IPS-15b (cell line): ENCODE results near the gene VEZF1.
A peak's percentile ranks its signal among the peaks of the same experiment; 100 is the strongest.

Experiments
- H3K27me3 ChIP-seq: one replicate; pipeline ENCODE4 v1.6.1; 2013; ENCODE audit warnings: low read length; ENCODE audit not compliant: control insufficient read depth, insufficient read depth
- H3K36me3 ChIP-seq: one replicate; pipeline ENCODE4 v1.6.1; 2013; ENCODE audit warnings: low read length; ENCODE audit not compliant: control insufficient read depth, insufficient read depth
- H3K4me1 ChIP-seq: one replicate; pipeline ENCODE4 v1.6.1; 2013; ENCODE audit warnings: mild to moderate bottlenecking, low read length; ENCODE audit not compliant: control insufficient read depth, insufficient read depth
- H3K4me3 ChIP-seq: one replicate; pipeline ENCODE4 v1.5.1; 2013; ENCODE audit warnings: low read depth, low read length
- H3K9ac ChIP-seq: one replicate; pipeline ENCODE4 v1.6.1; 2013; ENCODE audit warnings: low read depth, mild to moderate bottlenecking, low read length
- H3K9me3 ChIP-seq: one replicate; pipeline ENCODE4 v1.6.1; 2013; ENCODE audit warnings: mild to moderate bottlenecking, low read length; ENCODE audit not compliant: control insufficient read depth, insufficient read depth

The VEZF1 gene

DNA sequence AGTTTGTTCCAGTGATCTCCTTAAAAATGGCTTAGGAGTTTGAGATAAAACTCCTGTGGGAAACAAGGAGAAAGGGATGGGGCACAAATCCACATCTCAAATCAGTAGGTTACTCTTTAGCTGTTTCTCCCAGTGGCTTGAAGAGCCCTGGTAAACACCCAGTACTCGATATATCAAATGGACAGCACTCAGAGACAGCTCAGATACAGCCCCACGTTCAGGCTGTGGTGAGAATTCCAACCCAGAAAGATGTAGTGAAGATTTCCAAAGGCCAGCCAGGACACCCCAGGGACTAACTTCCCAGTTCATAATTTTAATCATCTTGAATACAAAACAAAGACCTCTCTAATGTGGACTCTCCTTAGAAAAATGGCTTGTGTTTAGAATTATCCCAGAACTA lies 6.4 kb upstream of the VEZF1 start:
- Histone ChIP-seq H3K9ac (no peak overlapping the region), H3K9me3 (no peaks in the 10 kb centered on the region), H3K4me3 (no peak overlapping the region), H3K4me1 (peaks cover 10% of the 10 kb centered on the region), H3K27me3 (no peaks in the 10 kb centered on the region), H3K36me3 (no peaks in the 10 kb centered on the region)

DNA sequence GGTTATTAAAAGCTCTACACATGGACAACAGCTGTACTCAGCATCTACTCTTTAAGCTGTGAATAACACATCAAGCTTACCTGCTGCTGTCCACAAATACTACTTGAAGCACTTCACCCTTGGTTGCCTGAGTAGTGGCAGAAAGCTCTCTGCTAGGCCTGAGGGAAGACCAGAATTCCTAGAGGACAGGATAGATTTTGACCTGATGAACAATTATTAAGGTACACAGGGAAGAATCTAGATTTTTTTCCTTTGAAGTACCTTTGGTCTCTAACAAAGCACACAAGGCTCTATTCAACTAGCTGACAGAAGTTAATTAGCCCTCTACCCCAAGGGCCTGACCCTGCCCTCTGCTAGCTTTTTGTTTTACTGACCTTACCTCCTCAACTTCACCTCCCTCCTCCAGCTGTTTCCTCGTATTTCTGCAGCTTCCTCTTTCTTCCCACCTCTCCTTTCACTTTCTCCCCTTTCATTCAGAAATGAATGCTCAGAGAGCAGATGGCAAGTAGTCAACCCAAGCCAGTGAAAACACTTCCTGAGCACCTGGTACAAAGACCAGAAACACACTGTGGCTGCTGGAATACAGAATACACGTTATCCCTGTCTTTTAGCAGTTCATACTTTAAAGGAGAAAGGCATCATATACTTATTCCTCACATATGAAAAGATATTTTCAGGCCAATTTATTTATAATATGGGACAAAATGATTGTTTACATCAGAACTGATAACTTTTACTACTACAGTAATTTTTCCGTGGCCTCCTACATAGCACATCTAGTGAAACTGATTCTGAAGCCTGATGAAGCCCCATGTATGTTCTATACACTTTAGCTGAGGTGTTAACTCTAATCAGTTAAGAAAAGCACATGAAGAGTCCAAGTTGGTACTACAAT lies 5.7 kb upstream of the VEZF1 start:
- Histone ChIP-seq H3K9ac (no peak overlapping the region), H3K4me3 (no peak overlapping the region), H3K36me3 (no peaks in the 10 kb centered on the region), H3K27me3 (no peaks in the 10 kb centered on the region), H3K4me1 (peaks cover 10% of the 10 kb centered on the region), H3K9me3 (no peaks in the 10 kb centered on the region)

DNA sequence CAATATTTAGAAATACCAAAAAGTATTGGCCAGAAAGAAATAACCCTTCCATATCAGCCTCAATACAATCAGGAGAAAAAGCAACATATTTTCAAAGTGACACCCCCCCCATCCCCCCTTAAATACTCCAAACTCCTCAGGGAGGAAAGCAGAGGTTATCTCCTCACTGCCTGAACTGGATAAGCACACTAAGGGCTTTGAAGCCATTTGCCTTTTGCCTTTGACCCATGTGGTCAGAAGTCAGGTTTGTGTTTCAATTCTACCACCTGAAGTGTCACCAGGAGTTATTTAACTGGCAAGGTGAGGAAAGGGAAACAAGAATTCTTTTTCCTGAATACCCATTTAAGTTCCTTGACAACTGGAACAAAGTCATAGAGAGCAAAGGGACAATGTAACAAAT lies 3.5 kb upstream of the VEZF1 start:
- Histone ChIP-seq H3K27me3 (no peaks in the 10 kb centered on the region), H3K36me3 (no peaks in the 10 kb centered on the region), H3K4me3 (no peak overlapping the region), H3K4me1 (peaks cover 10% of the 10 kb centered on the region), H3K9me3 (no peaks in the 10 kb centered on the region), H3K9ac (no peak overlapping the region)

DNA sequence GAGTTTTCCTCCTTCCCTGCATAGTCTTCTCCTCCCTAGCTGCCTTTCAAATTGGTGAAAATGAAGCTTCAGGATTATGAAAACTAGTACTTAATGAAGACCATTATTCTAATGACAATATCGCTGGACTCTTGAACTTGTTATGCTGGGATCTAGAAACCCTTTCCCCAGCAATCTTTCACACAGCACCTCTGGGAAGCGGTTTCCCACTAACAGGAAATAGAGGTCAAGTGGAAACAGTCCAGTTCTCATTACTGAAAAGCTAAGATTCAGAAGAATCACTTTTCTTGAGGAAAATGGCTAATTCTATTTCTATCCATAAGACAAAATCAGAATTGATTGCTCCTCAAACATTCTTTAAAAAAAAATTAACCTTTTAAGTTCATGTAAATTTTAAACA lies 2.0 kb upstream of the VEZF1 start:
- no peaks in the 10 kb centered on the region for H3K27me3 ChIP-seq
- no peak overlapping the region for H3K4me3 ChIP-seq
- no peaks in the 10 kb centered on the region for H3K36me3 ChIP-seq
- no peaks in the 10 kb centered on the region for H3K9me3 ChIP-seq
- no peak overlapping the region for H3K9ac ChIP-seq
- peaks cover 10% of the 10 kb centered on the region for H3K4me1 ChIP-seq

DNA sequence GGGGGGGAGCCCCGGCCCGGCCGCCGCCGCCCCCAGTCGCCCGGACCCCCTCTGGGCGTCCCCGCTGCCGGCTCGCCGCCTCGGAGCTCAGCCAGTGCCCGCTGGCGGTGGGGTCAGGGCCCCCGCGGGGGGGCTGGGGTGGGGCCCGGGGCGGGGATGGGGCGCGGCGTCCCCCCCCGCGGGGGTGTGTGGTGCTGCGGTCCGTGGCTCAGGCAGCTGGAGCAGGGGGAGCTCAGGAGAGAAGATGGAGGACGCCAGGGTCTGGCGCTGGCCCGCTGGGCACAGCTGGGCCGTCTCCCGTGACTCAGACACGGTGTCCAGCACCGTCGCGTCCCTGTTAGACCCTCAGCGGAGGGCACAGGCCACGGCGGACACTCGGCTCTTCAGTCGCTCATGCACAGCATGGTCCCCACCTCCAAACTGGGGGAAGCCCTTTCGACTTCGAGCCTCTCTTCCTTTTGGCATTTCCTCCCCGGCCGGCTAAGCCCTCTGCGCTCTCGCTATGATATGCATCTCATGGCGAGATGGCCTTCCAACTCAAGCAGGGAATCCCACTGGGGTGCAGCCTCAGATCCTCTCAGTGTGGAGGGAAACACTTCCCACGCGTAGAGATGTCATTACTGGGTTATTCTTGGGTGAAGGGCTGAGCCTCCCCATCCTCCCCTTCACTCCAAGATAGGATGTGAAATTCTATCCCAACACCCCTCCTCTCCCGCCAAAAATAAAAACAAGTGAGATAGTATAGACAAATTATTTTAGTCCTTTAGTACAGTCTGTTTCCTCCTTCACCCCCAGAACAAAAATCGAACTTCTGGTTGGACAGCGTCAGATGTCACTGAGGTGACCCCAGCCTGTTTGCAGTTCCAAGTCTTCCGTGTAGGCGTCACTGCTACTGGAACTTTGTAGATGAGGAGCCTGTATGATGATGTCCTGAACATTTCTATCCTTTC lies 522 bp upstream of the VEZF1 start:
- H3K4me3 ChIP-seq = peak overlapping the region; percentile 86
- H3K36me3 ChIP-seq = no peaks in the 10 kb centered on the region
- H3K9ac ChIP-seq = no peak overlapping the region
- no peaks in the 10 kb centered on the region for H3K9me3 ChIP-seq
- no peaks in the 10 kb centered on the region for H3K4me1 ChIP-seq
- H3K27me3 ChIP-seq = no peaks in the 10 kb centered on the region

DNA sequence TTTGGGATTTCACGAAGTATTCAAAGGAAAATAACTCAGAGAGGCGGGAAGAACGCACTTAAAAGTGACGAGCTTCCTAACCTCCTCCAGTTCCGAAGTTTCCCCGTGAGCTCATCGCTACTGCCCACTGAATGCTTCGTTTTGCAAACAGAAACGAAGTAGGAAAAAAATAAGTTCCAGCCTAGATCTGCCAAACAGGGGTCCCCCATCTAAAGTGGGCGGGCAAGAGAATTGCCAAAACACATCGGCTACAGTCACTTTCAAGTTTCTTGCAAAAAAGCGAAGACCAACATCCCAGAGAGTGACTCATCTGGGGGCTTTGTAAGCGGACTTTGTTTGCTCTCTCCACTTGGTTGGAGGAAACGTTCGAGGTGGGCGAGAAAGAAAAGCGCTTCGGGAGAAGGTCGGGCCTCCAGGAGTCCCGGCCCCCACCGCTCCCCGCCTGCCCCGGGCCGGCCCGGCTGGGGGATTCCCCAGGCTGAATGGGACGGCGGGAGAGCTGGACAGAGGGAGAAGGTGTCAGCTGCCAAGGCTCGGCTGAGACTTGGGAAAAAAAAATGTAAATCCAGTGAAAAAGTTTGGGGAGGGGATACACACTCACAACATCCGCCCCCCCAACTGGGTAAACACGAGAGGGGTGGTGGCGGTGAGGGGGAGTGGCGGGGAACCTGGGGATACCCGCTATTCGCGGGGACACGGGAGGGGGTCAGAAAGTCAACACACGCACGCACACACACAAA lies 1.0 kb downstream of the VEZF1 start:
- peak overlapping the region; percentile 17 for H3K9ac ChIP-seq
- no peaks in the 10 kb centered on the region for H3K9me3 ChIP-seq
- H3K27me3 ChIP-seq = no peaks in the 10 kb centered on the region
- peak overlapping the region; percentile 48 for H3K4me3 ChIP-seq
- no peaks in the 10 kb centered on the region for H3K4me1 ChIP-seq
- H3K36me3 ChIP-seq = no peaks in the 10 kb centered on the region

DNA sequence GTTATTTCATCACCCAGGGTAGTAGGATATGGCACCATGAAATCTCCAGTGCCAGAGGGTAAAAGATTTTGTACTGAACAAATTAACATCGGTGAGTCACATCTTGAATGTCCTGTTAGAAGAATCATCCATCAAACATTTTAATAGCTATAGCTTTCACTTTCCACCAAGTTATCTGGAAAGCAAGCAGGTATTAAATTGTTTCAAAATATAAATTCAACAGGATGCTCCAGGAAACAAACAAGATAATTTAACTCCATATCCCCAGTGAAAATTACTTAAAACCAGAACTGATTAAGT lies 2.4 kb downstream of the VEZF1 start:
- no peaks in the 10 kb centered on the region for H3K9me3 ChIP-seq
- H3K4me1 ChIP-seq = no peaks in the 10 kb centered on the region
- no peaks in the 10 kb centered on the region for H3K27me3 ChIP-seq
- H3K9ac ChIP-seq = no peak overlapping the region
- no peak overlapping the region for H3K4me3 ChIP-seq
- no peaks in the 10 kb centered on the region for H3K36me3 ChIP-seq

DNA sequence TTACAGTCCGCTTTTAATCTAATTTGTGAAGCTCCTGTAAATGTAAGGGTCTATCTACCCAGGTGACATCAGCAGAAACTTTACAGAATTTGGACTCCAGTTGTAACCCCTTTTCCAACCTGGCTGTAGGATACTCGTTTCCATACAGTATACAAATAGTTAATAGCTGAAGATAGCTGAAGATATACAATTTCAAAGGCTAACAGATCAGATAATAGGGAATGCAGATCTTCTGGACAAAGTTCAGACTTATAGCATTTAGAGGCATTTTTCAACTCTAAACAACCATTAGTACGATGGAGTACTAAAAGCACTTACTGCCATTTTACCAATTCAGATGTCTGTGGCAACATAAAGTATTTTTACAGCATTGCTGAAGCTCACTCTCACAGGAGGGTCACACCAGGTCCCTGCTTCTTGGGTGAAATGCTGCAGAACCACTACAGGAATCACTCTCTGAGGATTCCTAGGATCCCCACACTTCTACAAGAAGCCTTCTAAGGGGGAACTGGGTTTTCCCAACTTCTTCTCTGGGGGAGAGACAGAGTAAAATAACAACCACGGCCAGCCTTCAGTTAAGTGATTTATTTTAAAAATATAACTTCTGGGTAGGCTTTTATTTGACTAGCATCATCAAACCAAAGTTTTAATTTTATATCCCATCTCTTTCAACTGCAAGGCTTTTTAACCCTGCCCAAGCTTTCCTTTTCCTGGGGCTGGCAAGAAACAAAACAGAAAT lies 2.9 kb downstream of the VEZF1 start:
- no peaks in the 10 kb centered on the region for H3K9me3 ChIP-seq
- H3K9ac ChIP-seq = no peak overlapping the region
- H3K4me1 ChIP-seq = no peaks in the 10 kb centered on the region
- H3K4me3 ChIP-seq = no peak overlapping the region
- H3K36me3 ChIP-seq = no peaks in the 10 kb centered on the region
- no peaks in the 10 kb centered on the region for H3K27me3 ChIP-seq

DNA sequence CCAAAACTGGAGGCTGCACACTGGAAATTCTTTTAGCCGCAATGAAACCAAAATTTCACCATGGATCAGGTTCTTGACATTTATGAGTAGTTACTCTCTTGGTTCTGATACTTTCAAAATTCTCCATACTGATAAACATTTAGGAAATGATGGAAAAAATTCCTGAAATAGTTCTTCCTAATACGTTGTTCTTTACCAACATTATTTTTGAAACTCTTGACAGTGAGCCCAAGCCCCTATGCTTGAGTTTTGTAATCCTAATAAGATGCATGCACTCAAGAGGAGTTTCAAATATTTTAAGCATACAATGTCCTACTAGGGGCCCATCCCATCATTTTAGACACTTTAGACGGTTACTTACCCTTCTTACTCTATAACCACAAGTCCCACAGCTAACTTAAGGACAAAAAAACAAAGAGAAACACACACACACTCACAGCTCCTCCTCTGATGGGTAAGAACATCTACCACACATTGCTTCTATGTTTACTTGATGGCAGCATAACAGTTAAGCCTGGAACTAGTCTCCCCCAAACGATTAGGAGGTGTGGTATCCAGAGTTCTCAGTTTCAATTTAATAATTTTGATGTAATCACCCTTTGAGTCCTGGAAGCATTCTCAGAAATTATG lies 3.7 kb downstream of the VEZF1 start:
- Histone ChIP-seq H3K27me3 (no peaks in the 10 kb centered on the region), H3K9ac (no peak overlapping the region), H3K36me3 (no peaks in the 10 kb centered on the region), H3K4me1 (no peaks in the 10 kb centered on the region), H3K4me3 (no peak overlapping the region), H3K9me3 (no peaks in the 10 kb centered on the region)

DNA sequence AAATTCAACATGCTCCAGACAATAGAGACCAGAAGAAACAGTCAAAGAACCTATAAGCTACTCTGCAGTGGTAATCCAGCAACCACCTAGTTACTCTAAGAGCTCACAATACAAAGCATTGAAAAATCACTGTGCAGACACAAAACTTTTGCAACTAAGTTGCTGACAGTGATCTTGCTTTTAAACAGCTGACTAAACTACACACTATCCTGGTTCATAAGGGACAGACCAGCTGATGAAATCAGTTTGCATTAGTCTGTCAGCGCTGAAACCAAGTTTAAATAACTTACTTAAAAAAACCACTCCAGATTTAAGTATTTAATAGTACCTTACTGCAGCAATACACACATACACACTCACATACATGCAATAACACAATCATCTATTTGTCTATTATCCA lies 4.6 kb downstream of the VEZF1 start:
- Histone ChIP-seq H3K9me3 (no peaks in the 10 kb centered on the region), H3K4me3 (no peak overlapping the region), H3K9ac (no peak overlapping the region), H3K27me3 (no peaks in the 10 kb centered on the region), H3K4me1 (no peaks in the 10 kb centered on the region), H3K36me3 (no peaks in the 10 kb centered on the region)
